ENCODE measurements around the gene MAGI3. TPM values are rescaled to one million over a fixed set of nuclear protein-coding genes. Genes with fewer than 3 reads are reported as not detected.
"Not testable (repeated sequence)": the region's sequence is repeated elsewhere in the genome, so short reads cannot be mapped to it uniquely, and the experiment has no call there.

Gene MAGI3
- total RNA-seq, 4 donors from 2014 or later: 7.6 to 19.3 (median 15.6) TPM

GRCh38 chr1:113545626-113546025, 155.3 kb downstream of the MAGI3 start:
- ATAC-seq (ENCODE audit: low FRiP score) (no peak), DNase-seq (ENCODE audit: low spot score) (no peak)
- TF ChIP-seq, protein P1, sequence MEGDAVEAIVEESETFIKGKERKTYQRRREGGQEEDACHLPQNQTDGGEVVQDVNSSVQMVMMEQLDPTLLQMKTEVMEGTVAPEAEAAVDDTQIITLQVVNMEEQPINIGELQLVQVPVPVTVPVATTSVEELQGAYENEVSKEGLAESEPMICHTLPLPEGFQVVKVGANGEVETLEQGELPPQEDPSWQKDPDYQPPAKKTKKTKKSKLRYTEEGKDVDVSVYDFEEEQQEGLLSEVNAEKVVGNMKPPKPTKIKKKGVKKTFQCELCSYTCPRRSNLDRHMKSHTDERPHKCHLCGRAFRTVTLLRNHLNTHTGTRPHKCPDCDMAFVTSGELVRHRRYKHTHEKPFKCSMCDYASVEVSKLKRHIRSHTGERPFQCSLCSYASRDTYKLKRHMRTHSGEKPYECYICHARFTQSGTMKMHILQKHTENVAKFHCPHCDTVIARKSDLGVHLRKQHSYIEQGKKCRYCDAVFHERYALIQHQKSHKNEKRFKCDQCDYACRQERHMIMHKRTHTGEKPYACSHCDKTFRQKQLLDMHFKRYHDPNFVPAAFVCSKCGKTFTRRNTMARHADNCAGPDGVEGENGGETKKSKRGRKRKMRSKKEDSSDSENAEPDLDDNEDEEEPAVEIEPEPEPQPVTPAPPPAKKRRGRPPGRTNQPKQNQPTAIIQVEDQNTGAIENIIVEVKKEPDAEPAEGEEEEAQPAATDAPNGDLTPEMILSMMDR (IDR thresholded peaks at IDR 0.05): no peak

GRCh38 chr1:113551728-113552127, 161.4 kb downstream of the MAGI3 start:
- ATAC-seq (ENCODE audit: low FRiP score) (no peak), DNase-seq (ENCODE audit: low spot score) (no peak)
- TF ChIP-seq, protein P1 (IDR thresholded peaks at IDR 0.05): no peak

DNA sequence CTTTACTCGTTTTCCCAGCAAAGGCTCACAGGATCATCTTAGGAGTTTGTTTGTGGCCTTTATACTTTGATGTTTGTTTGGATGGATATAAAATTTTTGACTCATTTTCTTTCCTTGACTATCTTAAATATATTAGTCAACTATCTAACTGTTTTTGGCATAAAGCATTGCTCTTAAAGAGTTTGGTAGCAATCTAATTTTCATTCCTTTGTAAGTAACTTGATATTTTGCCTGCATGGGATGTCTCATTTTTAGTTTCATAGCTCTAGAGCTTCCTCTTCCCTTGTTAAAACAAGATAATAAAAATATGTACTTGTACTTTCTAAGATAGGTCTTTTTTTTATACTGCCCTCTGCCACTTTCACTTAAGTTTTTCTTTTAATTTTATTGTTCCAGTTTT, 161.9 kb downstream of the MAGI3 start:
- ATAC-seq (ENCODE audit: low FRiP score): no peak
- TF ChIP-seq, protein P1 (IDR thresholded peaks at IDR 0.05): no peak
- no peak for DNase-seq (ENCODE audit: low spot score)

DNA sequence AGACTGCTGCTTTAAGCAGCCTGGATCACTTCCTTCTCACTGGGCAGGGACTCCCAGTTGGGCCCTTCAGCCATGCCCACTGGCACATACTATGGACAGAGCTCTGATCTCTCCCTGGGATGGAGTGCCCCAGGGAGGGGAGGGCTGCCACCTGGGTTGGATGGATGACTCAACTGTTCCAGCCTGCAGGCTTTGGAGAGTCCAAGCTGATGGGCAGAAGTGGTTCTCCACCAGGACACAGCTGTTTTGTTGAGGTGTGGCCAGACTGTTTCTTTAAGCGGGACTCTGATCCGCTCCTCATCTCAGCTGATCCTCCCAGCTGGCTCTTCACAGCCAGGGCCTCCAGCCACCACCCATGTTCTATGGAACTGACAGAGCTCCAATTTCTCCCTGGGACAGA, 166.9 kb downstream of the MAGI3 start:
- TF ChIP-seq, protein P1 (IDR thresholded peaks at IDR 0.05): no peak
- ATAC-seq (ENCODE audit: low FRiP score) (no peak), DNase-seq (ENCODE audit: low spot score) (no peak)

- ATAC-seq (ENCODE audit: low FRiP score): no peak
- no peak for DNase-seq (ENCODE audit: low spot score)
- TF ChIP-seq, protein P1 (IDR thresholded peaks at IDR 0.05): no peak
Measured at GRCh38 chr1:113565621-113566020, 175.3 kb downstream of the MAGI3 start.

DNA sequence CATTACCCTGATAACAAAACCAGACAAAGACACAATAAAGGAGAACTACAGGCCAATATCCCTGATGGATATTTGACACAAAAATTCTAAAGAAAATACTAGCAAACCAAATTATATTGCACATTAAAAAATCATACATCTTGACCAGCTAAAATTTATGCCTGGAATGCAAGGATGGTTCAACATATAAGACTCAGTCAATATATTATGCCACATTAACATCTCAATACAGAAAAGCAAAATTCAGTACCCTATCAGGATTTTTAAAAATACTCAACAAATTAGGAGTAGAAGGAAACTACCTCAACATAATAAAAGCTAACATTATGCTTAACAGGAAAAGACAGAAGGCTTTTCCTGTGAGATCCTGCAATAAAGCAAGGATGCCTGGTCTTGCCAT, 177.1 kb downstream of the MAGI3 start:
- ATAC-seq (ENCODE audit: low FRiP score): no peak
- DNase-seq (ENCODE audit: low spot score): no peak
- TF ChIP-seq, protein P1 (IDR thresholded peaks at IDR 0.05): no peak

- not testable (repeated sequence) for ATAC-seq (ENCODE audit: low FRiP score); DNase-seq (ENCODE audit: low spot score)
Measured at GRCh38 chr1:113575744-113576260, 185.5 kb downstream of the MAGI3 start.

- DNase-seq (ENCODE audit: low spot score) (no peak), ATAC-seq (ENCODE audit: low FRiP score) (no peak)
- TF ChIP-seq, protein P1 (IDR thresholded peaks at IDR 0.05): no peak
Measured at GRCh38 chr1:113576271-113576670, 186.0 kb downstream of the MAGI3 start.
